Measurements from ENCODE around the gene RASGRF2.
A peak's percentile ranks its signal among the peaks of the same experiment; 100 is the strongest.

The RASGRF2 gene

DNA sequence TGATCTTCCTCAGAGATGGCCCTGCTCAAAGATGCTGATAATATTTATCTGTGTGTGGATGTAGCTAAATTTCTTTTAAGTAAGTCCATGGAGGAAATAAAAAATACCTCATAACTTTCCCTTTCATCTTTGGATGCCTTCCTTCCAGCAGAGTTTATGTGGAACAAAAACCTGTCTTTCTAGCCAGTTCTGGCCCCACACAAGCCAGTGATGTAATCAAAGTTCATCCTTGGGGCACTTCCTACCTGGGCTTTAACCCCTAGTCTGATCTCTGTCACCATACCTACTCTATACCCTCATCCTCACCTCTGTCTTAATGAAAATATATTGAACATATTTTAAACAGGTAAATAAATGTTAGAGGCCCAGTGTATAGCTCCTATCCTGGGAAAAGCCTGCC, 39.8 kb upstream of the RASGRF2 start:
- no peak overlapping the region for H3K27ac ChIP-seq (replicated peaks)
- TF ChIP-seq POLR2AphosphoS5 (IDR thresholded peaks at IDR 0.05; ENCODE audit: low read depth) (no peak), SPI1 (IDR thresholded peaks at IDR 0.05; ENCODE audit: borderline replicate concordance, low read depth) (no peak), GABPA (IDR thresholded peaks at IDR 0.05; ENCODE audit: low read depth) (no peak)
- TF ChIP-seq, protein P1, sequence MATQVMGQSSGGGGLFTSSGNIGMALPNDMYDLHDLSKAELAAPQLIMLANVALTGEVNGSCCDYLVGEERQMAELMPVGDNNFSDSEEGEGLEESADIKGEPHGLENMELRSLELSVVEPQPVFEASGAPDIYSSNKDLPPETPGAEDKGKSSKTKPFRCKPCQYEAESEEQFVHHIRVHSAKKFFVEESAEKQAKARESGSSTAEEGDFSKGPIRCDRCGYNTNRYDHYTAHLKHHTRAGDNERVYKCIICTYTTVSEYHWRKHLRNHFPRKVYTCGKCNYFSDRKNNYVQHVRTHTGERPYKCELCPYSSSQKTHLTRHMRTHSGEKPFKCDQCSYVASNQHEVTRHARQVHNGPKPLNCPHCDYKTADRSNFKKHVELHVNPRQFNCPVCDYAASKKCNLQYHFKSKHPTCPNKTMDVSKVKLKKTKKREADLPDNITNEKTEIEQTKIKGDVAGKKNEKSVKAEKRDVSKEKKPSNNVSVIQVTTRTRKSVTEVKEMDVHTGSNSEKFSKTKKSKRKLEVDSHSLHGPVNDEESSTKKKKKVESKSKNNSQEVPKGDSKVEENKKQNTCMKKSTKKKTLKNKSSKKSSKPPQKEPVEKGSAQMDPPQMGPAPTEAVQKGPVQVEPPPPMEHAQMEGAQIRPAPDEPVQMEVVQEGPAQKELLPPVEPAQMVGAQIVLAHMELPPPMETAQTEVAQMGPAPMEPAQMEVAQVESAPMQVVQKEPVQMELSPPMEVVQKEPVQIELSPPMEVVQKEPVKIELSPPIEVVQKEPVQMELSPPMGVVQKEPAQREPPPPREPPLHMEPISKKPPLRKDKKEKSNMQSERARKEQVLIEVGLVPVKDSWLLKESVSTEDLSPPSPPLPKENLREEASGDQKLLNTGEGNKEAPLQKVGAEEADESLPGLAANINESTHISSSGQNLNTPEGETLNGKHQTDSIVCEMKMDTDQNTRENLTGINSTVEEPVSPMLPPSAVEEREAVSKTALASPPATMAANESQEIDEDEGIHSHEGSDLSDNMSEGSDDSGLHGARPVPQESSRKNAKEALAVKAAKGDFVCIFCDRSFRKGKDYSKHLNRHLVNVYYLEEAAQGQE (IDR thresholded peaks at IDR 0.05; ENCODE audit: insufficient replicate concordance, low read depth): no peak
- TF ChIP-seq, protein P2, sequence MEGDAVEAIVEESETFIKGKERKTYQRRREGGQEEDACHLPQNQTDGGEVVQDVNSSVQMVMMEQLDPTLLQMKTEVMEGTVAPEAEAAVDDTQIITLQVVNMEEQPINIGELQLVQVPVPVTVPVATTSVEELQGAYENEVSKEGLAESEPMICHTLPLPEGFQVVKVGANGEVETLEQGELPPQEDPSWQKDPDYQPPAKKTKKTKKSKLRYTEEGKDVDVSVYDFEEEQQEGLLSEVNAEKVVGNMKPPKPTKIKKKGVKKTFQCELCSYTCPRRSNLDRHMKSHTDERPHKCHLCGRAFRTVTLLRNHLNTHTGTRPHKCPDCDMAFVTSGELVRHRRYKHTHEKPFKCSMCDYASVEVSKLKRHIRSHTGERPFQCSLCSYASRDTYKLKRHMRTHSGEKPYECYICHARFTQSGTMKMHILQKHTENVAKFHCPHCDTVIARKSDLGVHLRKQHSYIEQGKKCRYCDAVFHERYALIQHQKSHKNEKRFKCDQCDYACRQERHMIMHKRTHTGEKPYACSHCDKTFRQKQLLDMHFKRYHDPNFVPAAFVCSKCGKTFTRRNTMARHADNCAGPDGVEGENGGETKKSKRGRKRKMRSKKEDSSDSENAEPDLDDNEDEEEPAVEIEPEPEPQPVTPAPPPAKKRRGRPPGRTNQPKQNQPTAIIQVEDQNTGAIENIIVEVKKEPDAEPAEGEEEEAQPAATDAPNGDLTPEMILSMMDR (IDR thresholded peaks at IDR 0.05; ENCODE audit: insufficient read depth, low read length): no peak
- no peak for DNase-seq (ENCODE audit: low read depth in 1 of 2, low spot score in 1 of 2)
- no peaks in the 10 kb centered on the region for H3K27me3 ChIP-seq (ENCODE audit: insufficient read depth, poor library complexity, severe bottlenecking)
- H3K4me3 ChIP-seq (replicated peaks; ENCODE audit: insufficient read depth, low read length): no peak overlapping the region

DNA sequence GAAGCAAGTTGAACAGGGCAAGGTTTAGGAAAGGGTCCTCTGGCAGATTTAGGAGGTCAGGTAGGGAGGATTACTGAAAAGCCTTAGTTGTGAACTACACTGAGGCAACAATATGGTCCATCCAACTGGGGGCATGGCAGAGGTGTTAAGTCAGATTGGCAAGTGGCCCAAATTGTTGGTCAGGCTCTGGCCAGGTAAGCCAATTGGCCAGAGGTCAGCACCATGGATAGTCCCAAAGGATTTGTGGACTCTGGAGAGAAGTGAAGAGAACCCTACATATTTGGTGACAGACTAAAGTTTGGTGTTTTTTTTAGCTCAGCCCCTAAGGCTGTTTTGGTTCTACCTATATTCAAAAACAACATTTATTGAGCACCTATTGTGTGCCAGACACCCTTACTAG, 39.1 kb upstream of the RASGRF2 start:
- Histone ChIP-seq H3K27me3 (ENCODE audit: insufficient read depth, poor library complexity, severe bottlenecking) (no peaks in the 10 kb centered on the region), H3K27ac (replicated peaks) (no peak overlapping the region), H3K4me3 (replicated peaks; ENCODE audit: insufficient read depth, low read length) (no peak overlapping the region)
- TF ChIP-seq, protein P1 (IDR thresholded peaks at IDR 0.05; ENCODE audit: insufficient replicate concordance, low read depth): peak; percentile 80
- no peak for TF ChIP-seq POLR2AphosphoS5 (IDR thresholded peaks at IDR 0.05; ENCODE audit: low read depth)
- no peak for DNase-seq (ENCODE audit: low read depth in 1 of 2, low spot score in 1 of 2)

DNA sequence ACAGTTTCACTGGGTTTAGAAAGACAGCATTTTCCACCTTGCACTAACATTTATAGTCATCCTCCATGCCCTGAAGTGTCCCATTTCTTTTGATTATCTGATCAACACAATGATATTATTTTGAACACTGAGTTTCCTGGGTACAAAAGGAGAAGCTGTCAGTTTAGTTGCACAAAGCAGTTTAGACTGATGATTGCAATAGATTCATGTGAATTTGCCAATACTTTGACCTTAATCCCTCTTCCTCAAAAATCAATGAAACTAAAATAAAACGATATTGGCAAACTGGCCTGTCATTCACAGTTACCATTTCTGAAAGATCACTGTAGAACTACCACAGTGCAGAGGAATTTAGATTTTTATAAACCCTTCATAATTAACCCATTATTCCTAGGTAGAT, 34.2 kb upstream of the RASGRF2 start:
- no peaks in the 10 kb centered on the region for H3K27me3 ChIP-seq (ENCODE audit: insufficient read depth, poor library complexity, severe bottlenecking)
- no peak for DNase-seq (ENCODE audit: low read depth in 1 of 2, low spot score in 1 of 2)
- no peak for TF ChIP-seq SPI1 (IDR thresholded peaks at IDR 0.05; ENCODE audit: borderline replicate concordance, low read depth)
- TF ChIP-seq, protein P1 (IDR thresholded peaks at IDR 0.05; ENCODE audit: insufficient replicate concordance, low read depth): no peak
- no peak for TF ChIP-seq POLR2AphosphoS5 (IDR thresholded peaks at IDR 0.05; ENCODE audit: low read depth)
- TF ChIP-seq, protein P2 (IDR thresholded peaks at IDR 0.05; ENCODE audit: insufficient read depth, low read length): no peak
- TF ChIP-seq GABPA (IDR thresholded peaks at IDR 0.05; ENCODE audit: low read depth): no peak
- H3K4me3 ChIP-seq (replicated peaks; ENCODE audit: insufficient read depth, low read length): no peak overlapping the region
- no peak overlapping the region for H3K27ac ChIP-seq (replicated peaks)

DNA sequence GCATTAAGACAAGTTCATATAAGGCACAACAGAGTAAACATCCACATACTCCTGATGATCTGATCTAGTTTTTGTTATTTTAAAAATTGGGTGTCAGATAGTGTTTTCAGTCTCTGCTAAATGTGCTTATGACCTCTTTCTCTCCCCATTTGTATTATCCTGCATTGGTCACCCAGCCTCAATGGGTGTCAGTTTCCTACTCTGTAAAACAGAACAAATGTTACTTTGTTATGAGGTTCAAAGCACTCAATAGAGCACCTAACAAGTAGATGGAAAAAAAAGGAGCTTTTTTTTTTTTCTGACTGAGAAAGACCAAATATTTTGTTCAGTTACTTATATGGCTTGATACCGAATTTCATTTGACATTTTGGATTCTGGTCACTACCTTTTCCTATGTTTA, 33.6 kb upstream of the RASGRF2 start:
- TF ChIP-seq POLR2AphosphoS5 (IDR thresholded peaks at IDR 0.05; ENCODE audit: low read depth) (no peak), SPI1 (IDR thresholded peaks at IDR 0.05; ENCODE audit: borderline replicate concordance, low read depth) (no peak), GABPA (IDR thresholded peaks at IDR 0.05; ENCODE audit: low read depth) (no peak)
- no peak overlapping the region for H3K4me3 ChIP-seq (replicated peaks; ENCODE audit: insufficient read depth, low read length)
- DNase-seq (ENCODE audit: low read depth in 1 of 2, low spot score in 1 of 2): no peak
- H3K27ac ChIP-seq (replicated peaks): no peak overlapping the region
- H3K27me3 ChIP-seq (ENCODE audit: insufficient read depth, poor library complexity, severe bottlenecking): no peaks in the 10 kb centered on the region
